ENCODE data around the gene RHBDD3. TPM values are rescaled to one million over a fixed set of nuclear protein-coding genes. Genes with fewer than 3 reads are reported as not detected.

Gene RHBDD3
- total RNA-seq, 1 donor from 2014 or later = 35.6 TPM

DNA sequence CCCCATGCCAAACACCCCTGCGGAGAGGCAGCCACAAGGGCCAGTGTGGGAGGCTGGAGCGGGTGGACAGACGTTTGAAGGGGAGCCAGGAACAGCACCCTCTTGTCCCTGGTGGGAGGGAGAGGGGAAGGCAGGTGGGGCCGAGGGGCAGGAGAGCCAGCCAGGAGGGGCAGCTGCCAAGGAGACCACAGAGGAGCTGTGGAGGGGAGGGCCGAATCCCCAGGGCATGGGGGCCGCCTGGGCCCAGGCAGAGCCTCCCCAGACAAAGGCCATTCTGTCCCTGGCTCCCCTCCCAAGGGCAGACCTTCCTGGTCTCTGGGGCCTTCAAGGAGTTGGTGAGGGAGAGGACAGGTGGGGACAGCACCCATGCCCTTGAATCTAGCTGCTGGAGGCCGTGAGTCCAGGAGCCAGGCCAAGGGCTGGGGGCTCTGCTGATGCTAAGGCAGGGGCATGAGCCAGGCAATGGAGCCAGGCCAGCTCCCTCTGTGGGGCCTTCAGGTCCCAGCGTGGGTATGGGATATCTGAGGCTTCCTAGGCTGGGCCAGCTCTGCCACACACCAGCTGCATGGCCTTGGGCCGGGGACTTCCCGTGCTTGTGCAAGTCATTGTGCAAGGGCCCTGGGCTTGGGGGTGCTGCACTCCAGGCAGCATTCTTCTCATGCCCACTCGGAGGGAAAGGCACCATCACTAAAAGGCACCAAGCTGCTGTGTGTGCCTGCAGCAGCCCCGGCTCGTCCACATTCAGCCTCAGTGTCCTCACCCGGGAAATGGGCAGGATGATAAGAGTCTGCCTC, 50.7 kb downstream of the RHBDD3 start:
- Histone ChIP-seq H3K36me3 (ENCODE audit: insufficient read depth, low read length) (no peaks in the 10 kb centered on the region), H3K4me1 (ENCODE audit: insufficient read depth, low read length) (no peaks in the 10 kb centered on the region), H3K9ac (ENCODE audit: low read length) (no peak overlapping the region), H2AFZ (ENCODE audit: low read depth, low read length) (no peak overlapping the region), H3K9me3 (ENCODE audit: insufficient read depth, low read depth, low read length) (no peaks in the 10 kb centered on the region), H3K4me2 (ENCODE audit: low read length) (no peak overlapping the region), H3K27ac (ENCODE audit: low read depth, low read length) (no peak overlapping the region), H3K79me2 (ENCODE audit: insufficient read depth, low read length) (no peaks in the 10 kb centered on the region), H3K4me3 (ENCODE audit: insufficient read depth, low read depth, low read length) (no peak overlapping the region), H4K20me1 (ENCODE audit: insufficient read depth, low read length) (no peaks in the 10 kb centered on the region), H3K27me3 (ENCODE audit: insufficient read depth, low read length) (no peaks in the 10 kb centered on the region)
- Mint-ChIP-seq H3K4me3 (ENCODE audit: unreplicated experiment) (no peak overlapping the region), H3K4me1 (ENCODE audit: low read depth, unreplicated experiment) (no peaks in the 10 kb centered on the region), H3K27ac (ENCODE audit: unreplicated experiment) (no peak overlapping the region), H3K36me3 (ENCODE audit: low read depth, unreplicated experiment) (no peaks in the 10 kb centered on the region), H3K27me3 (ENCODE audit: low read depth, unreplicated experiment) (peaks cover 46% of the 10 kb centered on the region), H3K9me3 (ENCODE audit: unreplicated experiment) (no peaks in the 10 kb centered on the region)
- no peak for FAIRE-seq
- DNase-seq (ENCODE audit: low read depth) = no peak
- TF ChIP-seq, protein P1, sequence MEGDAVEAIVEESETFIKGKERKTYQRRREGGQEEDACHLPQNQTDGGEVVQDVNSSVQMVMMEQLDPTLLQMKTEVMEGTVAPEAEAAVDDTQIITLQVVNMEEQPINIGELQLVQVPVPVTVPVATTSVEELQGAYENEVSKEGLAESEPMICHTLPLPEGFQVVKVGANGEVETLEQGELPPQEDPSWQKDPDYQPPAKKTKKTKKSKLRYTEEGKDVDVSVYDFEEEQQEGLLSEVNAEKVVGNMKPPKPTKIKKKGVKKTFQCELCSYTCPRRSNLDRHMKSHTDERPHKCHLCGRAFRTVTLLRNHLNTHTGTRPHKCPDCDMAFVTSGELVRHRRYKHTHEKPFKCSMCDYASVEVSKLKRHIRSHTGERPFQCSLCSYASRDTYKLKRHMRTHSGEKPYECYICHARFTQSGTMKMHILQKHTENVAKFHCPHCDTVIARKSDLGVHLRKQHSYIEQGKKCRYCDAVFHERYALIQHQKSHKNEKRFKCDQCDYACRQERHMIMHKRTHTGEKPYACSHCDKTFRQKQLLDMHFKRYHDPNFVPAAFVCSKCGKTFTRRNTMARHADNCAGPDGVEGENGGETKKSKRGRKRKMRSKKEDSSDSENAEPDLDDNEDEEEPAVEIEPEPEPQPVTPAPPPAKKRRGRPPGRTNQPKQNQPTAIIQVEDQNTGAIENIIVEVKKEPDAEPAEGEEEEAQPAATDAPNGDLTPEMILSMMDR (IDR thresholded peaks at IDR 0.05; ENCODE audit: insufficient read depth, low read depth, low read length) = no peak
- no peak for TF ChIP-seq EZH2 (IDR thresholded peaks at IDR 0.05; ENCODE audit: insufficient read depth, low read length)

DNA sequence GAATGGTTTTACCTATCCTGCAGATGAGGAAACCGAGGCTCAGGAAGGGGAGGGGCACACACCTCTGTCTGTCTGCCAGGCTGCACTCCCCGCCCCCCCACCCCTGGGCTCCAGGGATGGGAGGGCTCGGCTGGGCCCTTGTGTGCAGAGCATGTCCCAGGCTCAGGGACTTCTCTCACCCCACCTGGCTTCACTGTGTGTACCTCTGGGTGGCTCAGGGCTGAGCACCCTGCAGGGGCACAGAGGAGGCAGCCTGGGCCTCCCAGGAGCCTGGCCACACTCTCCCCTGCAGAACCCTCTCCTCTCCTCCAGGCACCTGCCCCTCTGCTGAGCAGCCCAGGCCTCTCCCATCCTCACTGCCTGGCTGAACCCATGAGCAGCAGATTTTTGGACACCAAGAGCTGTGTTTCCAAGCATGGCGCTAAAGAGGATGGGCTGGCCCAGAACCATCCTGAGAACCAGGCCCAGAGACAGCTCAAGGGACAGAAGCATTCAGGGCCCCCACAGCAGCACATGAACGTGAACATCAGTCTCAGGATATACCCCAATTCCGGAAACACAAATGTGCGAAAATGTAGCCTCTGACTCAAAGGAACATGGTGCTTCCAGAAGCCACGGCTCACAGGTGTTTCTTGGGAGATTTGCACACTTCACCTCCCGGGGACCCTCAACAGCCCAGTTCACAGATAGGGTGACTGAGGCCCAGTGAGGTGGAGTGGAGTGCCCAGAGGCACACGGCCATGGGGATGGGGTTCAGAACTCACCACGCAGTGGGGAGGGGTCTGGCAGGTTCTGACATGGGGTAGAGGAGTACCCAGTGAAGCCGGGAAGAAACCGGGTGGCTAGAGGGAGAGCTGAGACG, 51.5 kb downstream of the RHBDD3 start:
- no peak overlapping the region for H3K27ac Mint-ChIP-seq (ENCODE audit: unreplicated experiment)
- Histone ChIP-seq H3K27ac (ENCODE audit: low read depth, low read length) (no peak overlapping the region), H3K9ac (ENCODE audit: low read length) (no peak overlapping the region), H3K9me3 (ENCODE audit: insufficient read depth, low read depth, low read length) (no peaks in the 10 kb centered on the region), H3K27me3 (ENCODE audit: insufficient read depth, low read length) (peaks cover 1% of the 10 kb centered on the region), H3K79me2 (ENCODE audit: insufficient read depth, low read length) (no peaks in the 10 kb centered on the region), H3K4me2 (ENCODE audit: low read length) (no peak overlapping the region), H3K4me1 (ENCODE audit: insufficient read depth, low read length) (no peaks in the 10 kb centered on the region), H3K36me3 (ENCODE audit: insufficient read depth, low read length) (no peaks in the 10 kb centered on the region), H3K4me3 (ENCODE audit: insufficient read depth, low read depth, low read length) (no peak overlapping the region), H4K20me1 (ENCODE audit: insufficient read depth, low read length) (no peaks in the 10 kb centered on the region), H2AFZ (ENCODE audit: low read depth, low read length) (no peak overlapping the region)
- H3K4me1 Mint-ChIP-seq (ENCODE audit: low read depth, unreplicated experiment) = no peaks in the 10 kb centered on the region
- FAIRE-seq (no peak), DNase-seq (ENCODE audit: low read depth) (no peak)
- H3K36me3 Mint-ChIP-seq (ENCODE audit: low read depth, unreplicated experiment) = no peaks in the 10 kb centered on the region
- peaks cover 50% of the 10 kb centered on the region for H3K27me3 Mint-ChIP-seq (ENCODE audit: low read depth, unreplicated experiment)
- no peaks in the 10 kb centered on the region for H3K9me3 Mint-ChIP-seq (ENCODE audit: unreplicated experiment)
- TF ChIP-seq, protein P1 (IDR thresholded peaks at IDR 0.05; ENCODE audit: insufficient read depth, low read depth, low read length) = no peak
- no peak for TF ChIP-seq EZH2 (IDR thresholded peaks at IDR 0.05; ENCODE audit: insufficient read depth, low read length)
- no peak overlapping the region for H3K4me3 Mint-ChIP-seq (ENCODE audit: unreplicated experiment)
